Measurements from ENCODE around the gene SPAST.
A peak's percentile ranks its signal among the peaks of the same experiment; 100 is the strongest.
"Not testable (repeated sequence)": the region's sequence is repeated elsewhere in the genome, so short reads cannot be mapped to it uniquely, and the experiment has no call there.

Gene SPAST

GRCh38 chr2:32063310-32064020 is at the start of gene SPAST:
SPAST (plus strand) TSS chr2:32063556; CDS start chr2:32063832, 276 bp downstream.
- Mint-ChIP-seq H3K36me3 (ENCODE audit: low read depth) (no peaks in the 10 kb centered on the region), H3K27ac (peak within 1 kb of the TSS; percentile 90), H3K4me3 (peak within 1 kb of the TSS; percentile 91), H3K9me3 (no peaks in the 10 kb centered on the region), H3K27me3 (no peaks in the 10 kb centered on the region), H3K4me1 (ENCODE audit: low read depth) (peaks cover 38% of the 10 kb centered on the region)

GRCh38 chr2:32018789-32019482 is 44.4 kb upstream of the SPAST start:
- peaks cover 31% of the 10 kb centered on the region for H3K36me3 Mint-ChIP-seq (ENCODE audit: low read depth)
- H3K4me3 Mint-ChIP-seq; H3K27me3 Mint-ChIP-seq; H3K27ac Mint-ChIP-seq; H3K4me1 Mint-ChIP-seq (ENCODE audit: low read depth); H3K9me3 Mint-ChIP-seq: not testable (repeated sequence)

GRCh38 chr2:32034198-32034887 is 29.0 kb upstream of the SPAST start:
- H3K4me3 Mint-ChIP-seq, H3K9me3 Mint-ChIP-seq: not testable (repeated sequence)

DNA sequence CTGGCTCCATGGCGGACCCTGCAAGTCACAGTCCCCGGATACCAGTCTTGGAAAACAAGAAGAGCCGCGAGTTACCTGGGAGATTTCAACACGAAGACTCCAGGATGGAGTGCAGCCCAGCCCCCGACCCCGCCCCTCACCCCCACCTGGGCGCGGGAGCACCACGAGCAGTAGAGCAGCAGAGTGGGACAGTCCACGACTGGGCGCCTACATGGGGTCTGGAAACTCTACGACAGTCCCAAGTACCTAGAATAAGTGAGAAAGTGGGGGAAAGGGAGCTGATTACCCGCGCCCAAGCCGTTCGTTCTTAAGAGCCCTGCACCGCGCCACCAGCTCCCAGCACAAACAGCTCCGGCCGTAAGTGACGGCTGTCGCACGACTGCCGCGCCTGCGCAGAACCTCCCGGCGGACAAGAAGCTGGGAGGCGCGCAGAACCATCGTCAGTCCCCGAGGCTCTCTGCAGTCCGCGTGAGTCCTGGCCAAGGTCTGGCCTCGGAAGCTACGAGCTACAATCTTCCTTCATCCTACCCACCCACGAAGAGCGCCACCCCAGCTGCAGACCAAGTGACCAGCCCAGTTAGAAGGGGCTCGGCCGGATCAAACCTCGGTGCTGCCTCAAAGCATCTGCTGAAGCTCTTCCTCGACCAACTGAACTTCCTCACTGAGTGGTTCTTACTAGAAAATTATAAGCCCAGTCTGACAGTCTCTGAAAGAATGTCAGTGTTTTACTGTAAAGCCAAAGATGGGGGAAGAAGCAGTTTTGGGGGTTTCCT is 23.7 kb upstream of the SPAST start, which contains the start of gene DPY30:
DPY30 (minus strand) TSS at position 359 of the 773 bp plus-strand sequence; CDS start at position 10, 349 bp downstream.
- H3K27ac Mint-ChIP-seq: peak within 1 kb of the TSS; percentile 92
- H3K4me3 Mint-ChIP-seq: peak within 1 kb of the TSS; percentile 92
- peaks cover 14% of the 10 kb centered on the region for H3K4me1 Mint-ChIP-seq (ENCODE audit: low read depth)
- H3K9me3 Mint-ChIP-seq: no peaks in the 10 kb centered on the region
- H3K27me3 Mint-ChIP-seq: no peaks in the 10 kb centered on the region
- H3K36me3 Mint-ChIP-seq (ENCODE audit: low read depth): peaks cover 4% of the 10 kb centered on the region

More at GRCh38 chr2:32034198-32034887, 29.0 kb upstream of the SPAST start:
- Mint-ChIP-seq H3K36me3 (ENCODE audit: low read depth) (peaks cover 28% of the 10 kb centered on the region), H3K4me1 (ENCODE audit: low read depth) (peaks cover 27% of the 10 kb centered on the region), H3K27ac (peak overlapping the region; percentile 28)
- H3K27me3 Mint-ChIP-seq: not testable (repeated sequence)

- Mint-ChIP-seq H3K36me3 (ENCODE audit: low read depth) (no peaks in the 10 kb centered on the region), H3K4me3 (no peak overlapping the region), H3K9me3 (no peaks in the 10 kb centered on the region), H3K27me3 (no peaks in the 10 kb centered on the region), H3K27ac (no peak overlapping the region), H3K4me1 (ENCODE audit: low read depth) (peaks cover 10% of the 10 kb centered on the region)
These were observed 19.8 kb upstream of the SPAST start for GRCh38 chr2:32043561-32043960.

- Mint-ChIP-seq H3K36me3 (ENCODE audit: low read depth) (no peaks in the 10 kb centered on the region), H3K4me1 (ENCODE audit: low read depth) (peaks cover 5% of the 10 kb centered on the region), H3K27ac (no peak overlapping the region)
These were observed 11.4 kb upstream of the SPAST start for GRCh38 chr2:32051836-32052439.

DNA sequence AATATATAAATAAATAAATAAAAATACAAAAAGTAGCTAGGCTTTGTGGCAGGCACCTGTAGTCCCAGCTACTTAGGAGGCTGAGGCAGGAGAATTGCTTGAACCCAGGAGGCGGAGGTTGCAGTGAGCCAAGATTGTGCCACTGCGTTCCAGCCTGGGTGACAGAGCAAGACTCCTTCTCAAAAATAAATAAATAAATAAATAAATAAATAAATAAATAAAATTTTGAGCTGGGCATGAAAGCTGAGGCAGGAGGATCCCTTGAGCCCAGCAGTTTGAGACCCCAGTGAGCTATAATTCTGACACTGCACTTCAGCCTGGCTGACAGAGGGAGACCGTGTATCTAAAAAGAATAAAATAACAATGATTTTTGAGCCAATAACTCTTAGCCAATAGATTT is 8.8 kb upstream of the SPAST start:
- not testable (repeated sequence) for H3K9me3 Mint-ChIP-seq; H3K27ac Mint-ChIP-seq; H3K27me3 Mint-ChIP-seq; H3K4me3 Mint-ChIP-seq; H3K4me1 Mint-ChIP-seq (ENCODE audit: low read depth); H3K36me3 Mint-ChIP-seq (ENCODE audit: low read depth)

More at GRCh38 chr2:32051836-32052439, 11.4 kb upstream of the SPAST start:
- Mint-ChIP-seq H3K27me3 (no peaks in the 10 kb centered on the region), H3K9me3 (no peaks in the 10 kb centered on the region), H3K4me3 (no peak overlapping the region)

- no peak overlapping the region for H3K27ac Mint-ChIP-seq
- peaks cover 16% of the 10 kb centered on the region for H3K4me1 Mint-ChIP-seq (ENCODE audit: low read depth)
- no peaks in the 10 kb centered on the region for H3K36me3 Mint-ChIP-seq (ENCODE audit: low read depth)
- no peaks in the 10 kb centered on the region for H3K27me3 Mint-ChIP-seq
- no peaks in the 10 kb centered on the region for H3K9me3 Mint-ChIP-seq
- no peak overlapping the region for H3K4me3 Mint-ChIP-seq
These were observed 5.2 kb upstream of the SPAST start for GRCh38 chr2:32058130-32058529.

- Mint-ChIP-seq H3K4me1 (ENCODE audit: low read depth) (peaks cover 26% of the 10 kb centered on the region), H3K4me3 (no peak overlapping the region), H3K27ac (no peak overlapping the region), H3K27me3 (no peaks in the 10 kb centered on the region), H3K9me3 (no peaks in the 10 kb centered on the region), H3K36me3 (ENCODE audit: low read depth) (no peaks in the 10 kb centered on the region)
These were observed 3.1 kb upstream of the SPAST start for GRCh38 chr2:32060266-32060665.

DNA sequence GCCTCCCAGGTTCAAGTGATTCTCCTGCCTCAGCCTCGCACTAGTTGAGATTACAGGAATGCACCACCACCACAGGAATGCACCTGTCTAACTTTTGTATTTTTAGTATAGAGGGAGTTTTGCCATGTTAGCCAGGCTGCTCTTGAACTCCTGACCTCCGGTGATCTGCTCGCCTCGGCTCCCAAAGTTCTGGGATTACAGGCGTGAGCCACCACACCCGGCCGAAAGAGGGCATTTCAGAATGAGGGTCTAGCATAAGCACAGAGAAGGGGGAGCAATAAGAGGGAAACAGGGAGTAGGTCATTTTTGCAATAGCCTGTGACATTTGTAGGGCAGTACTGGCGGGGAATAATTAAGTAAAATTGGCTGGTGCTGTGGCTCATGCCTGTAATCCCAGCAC is 1.9 kb upstream of the SPAST start:
- no peaks in the 10 kb centered on the region for H3K36me3 Mint-ChIP-seq (ENCODE audit: low read depth)
- no peak overlapping the region for H3K4me3 Mint-ChIP-seq
- H3K27ac Mint-ChIP-seq: no peak overlapping the region
- no peaks in the 10 kb centered on the region for H3K27me3 Mint-ChIP-seq
- no peaks in the 10 kb centered on the region for H3K9me3 Mint-ChIP-seq
- H3K4me1 Mint-ChIP-seq (ENCODE audit: low read depth): peaks cover 32% of the 10 kb centered on the region

DNA sequence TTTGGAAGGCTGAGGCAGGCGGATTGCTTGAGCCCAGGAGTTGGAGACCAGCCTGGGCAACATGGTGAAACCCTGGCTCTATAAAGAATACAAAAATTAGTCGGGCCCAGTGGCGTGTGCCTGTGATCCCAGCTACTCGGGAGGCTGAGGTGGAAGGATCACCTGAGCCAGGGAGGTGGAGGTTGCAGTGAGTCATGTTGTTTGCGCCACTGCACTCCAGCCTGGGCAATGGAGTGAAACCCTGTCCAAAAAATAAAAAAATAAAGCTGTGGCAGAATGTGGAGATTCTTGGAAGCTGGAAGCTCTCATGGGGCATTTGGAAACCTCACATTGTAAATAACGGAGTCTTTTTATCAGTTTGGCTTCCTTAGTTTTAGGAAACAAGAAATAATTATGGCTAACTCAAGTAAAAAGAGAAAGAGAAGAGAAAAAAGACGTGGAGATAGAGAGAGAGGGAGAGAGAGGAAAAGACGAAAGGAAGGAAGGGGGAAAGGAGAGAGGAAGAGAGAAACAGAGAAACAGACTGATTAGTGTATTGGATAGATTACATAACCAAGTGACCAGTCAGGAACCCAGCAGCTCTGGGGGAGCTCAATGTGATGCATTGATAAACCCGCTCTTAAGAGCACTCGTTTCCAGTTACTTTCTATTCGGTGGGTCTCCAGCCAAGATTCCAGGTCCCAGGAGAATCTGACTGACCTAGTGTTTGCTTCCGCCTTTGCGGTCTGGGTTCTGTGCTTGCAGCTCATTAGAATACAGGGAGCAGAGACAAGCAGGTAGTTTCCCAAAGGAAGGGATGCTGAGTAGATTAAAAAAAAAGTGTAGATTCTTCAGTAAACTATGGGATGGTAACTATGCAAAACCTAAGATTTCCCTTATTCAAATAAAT is 1.1 kb upstream of the SPAST start:
- Mint-ChIP-seq H3K9me3 (no peaks in the 10 kb centered on the region), H3K4me3 (peak overlapping the region; percentile 91), H3K27me3 (no peaks in the 10 kb centered on the region), H3K4me1 (ENCODE audit: low read depth) (peaks cover 36% of the 10 kb centered on the region), H3K36me3 (ENCODE audit: low read depth) (no peaks in the 10 kb centered on the region), H3K27ac (peak overlapping the region; percentile 16)

- peak overlapping the region; percentile 83 for H3K27ac Mint-ChIP-seq
- H3K36me3 Mint-ChIP-seq (ENCODE audit: low read depth): no peaks in the 10 kb centered on the region
- no peaks in the 10 kb centered on the region for H3K9me3 Mint-ChIP-seq
- H3K27me3 Mint-ChIP-seq: no peaks in the 10 kb centered on the region
- peaks cover 38% of the 10 kb centered on the region for H3K4me1 Mint-ChIP-seq (ENCODE audit: low read depth)
- H3K4me3 Mint-ChIP-seq: peak overlapping the region; percentile 91
These were observed 755 bp downstream of the SPAST start for GRCh38 chr2:32064021-32064601.

DNA sequence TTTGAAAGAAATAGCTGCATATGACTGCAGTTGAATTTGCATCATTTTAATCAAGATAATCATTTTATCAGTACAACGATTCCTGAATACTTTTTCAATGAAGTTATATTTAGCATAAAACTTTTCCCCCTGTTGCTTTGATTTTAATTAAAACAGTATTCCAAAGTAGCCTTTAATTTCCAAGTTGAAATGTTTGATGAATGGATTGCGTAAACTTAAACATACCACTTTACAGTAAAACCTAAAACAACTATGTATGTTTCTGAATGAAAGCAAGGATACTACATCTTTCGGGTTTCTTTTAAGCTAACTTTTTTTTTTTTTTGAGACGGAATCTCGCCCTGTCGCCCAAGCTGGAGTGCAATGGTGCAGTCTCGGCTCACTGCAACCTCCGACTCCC is 1.4 kb downstream of the SPAST start:
- Mint-ChIP-seq H3K4me1 (ENCODE audit: low read depth) (peaks cover 38% of the 10 kb centered on the region), H3K36me3 (ENCODE audit: low read depth) (no peaks in the 10 kb centered on the region), H3K27me3 (no peaks in the 10 kb centered on the region), H3K4me3 (peak overlapping the region; percentile 91), H3K27ac (peak overlapping the region; percentile 83), H3K9me3 (no peaks in the 10 kb centered on the region)
